ENCODE data around the gene PAQR4.

DNA sequence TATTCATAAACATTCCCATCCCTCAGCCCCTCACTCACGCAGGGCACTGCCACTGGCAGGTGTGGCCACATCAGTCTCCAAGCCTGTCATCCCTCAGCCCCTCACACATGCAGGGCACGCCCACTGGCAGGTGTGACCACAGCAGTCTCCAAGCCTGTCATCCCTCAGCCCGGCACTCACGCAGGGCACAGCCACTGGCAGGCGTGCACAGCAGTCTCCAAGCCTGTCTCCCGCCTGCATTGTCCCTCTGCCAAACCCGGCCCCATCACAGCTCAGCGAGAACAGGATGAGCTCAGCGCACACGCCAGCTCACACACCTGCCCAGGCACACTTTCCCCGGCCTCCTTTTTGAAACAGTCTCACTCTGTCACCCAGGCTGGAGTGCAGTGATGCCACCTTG is 16.5 kb upstream of the PAQR4 start:
- TF ChIP-seq, protein P1, sequence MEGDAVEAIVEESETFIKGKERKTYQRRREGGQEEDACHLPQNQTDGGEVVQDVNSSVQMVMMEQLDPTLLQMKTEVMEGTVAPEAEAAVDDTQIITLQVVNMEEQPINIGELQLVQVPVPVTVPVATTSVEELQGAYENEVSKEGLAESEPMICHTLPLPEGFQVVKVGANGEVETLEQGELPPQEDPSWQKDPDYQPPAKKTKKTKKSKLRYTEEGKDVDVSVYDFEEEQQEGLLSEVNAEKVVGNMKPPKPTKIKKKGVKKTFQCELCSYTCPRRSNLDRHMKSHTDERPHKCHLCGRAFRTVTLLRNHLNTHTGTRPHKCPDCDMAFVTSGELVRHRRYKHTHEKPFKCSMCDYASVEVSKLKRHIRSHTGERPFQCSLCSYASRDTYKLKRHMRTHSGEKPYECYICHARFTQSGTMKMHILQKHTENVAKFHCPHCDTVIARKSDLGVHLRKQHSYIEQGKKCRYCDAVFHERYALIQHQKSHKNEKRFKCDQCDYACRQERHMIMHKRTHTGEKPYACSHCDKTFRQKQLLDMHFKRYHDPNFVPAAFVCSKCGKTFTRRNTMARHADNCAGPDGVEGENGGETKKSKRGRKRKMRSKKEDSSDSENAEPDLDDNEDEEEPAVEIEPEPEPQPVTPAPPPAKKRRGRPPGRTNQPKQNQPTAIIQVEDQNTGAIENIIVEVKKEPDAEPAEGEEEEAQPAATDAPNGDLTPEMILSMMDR (IDR thresholded peaks at IDR 0.05; ENCODE audit: low read length), result no peak
- TF ChIP-seq EZH2 (IDR thresholded peaks at IDR 0.05; ENCODE audit: borderline replicate concordance, low read length), result no peak

Measured in OCI-LY1 (cell line).